ENCODE results near the gene CXCL12.

Gene CXCL12

DNA sequence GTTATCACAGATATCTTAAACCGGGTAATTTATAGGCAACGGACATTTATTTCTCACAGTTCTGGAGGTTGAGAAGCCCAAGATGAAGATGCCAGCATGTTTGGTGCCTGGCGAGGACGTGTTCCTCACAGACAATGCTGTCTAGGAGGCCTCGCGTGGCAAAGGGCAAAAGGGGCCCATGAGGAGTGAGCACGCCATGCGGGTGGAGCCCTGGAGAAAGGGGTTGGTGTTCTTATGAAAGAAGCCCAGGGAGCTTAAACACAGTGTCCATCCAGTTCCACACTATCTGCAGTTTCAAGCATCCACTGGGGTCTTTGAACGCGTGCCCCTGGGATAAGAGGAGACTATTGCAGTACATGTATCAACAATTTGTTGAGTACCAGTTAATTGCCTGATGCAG, 51.4 kb downstream of the CXCL12 start:
- TF ChIP-seq, protein P1, sequence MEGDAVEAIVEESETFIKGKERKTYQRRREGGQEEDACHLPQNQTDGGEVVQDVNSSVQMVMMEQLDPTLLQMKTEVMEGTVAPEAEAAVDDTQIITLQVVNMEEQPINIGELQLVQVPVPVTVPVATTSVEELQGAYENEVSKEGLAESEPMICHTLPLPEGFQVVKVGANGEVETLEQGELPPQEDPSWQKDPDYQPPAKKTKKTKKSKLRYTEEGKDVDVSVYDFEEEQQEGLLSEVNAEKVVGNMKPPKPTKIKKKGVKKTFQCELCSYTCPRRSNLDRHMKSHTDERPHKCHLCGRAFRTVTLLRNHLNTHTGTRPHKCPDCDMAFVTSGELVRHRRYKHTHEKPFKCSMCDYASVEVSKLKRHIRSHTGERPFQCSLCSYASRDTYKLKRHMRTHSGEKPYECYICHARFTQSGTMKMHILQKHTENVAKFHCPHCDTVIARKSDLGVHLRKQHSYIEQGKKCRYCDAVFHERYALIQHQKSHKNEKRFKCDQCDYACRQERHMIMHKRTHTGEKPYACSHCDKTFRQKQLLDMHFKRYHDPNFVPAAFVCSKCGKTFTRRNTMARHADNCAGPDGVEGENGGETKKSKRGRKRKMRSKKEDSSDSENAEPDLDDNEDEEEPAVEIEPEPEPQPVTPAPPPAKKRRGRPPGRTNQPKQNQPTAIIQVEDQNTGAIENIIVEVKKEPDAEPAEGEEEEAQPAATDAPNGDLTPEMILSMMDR (IDR thresholded peaks at IDR 0.05; ENCODE audit: control insufficient read depth, extremely low read depth, insufficient read depth): no peak
- no peak for DNase-seq (ENCODE audit: low read depth)
- no peak overlapping the region for H3K4me3 ChIP-seq (ENCODE audit: low read depth, low read length)

DNA sequence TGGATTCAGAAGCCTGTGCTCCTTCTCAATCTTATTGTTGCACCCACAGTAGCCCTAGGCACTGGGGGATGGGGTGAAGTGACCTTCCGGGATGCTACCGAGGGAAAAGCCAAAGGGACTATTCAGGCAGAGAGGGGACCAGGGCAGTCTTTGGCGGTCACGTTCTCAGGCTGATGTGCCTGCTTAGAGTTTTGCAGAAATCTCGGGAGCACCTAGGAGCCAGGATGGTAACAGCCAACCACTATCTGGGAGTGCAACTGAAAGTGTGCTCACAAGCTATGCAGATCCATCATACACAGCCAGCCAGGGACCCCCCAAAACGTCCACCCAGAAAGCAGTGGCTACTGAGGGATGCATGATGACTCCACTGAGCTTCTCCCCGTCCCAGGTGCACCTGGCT, 52.4 kb downstream of the CXCL12 start:
- no peak overlapping the region for H3K4me3 ChIP-seq (ENCODE audit: low read depth, low read length)

DNA sequence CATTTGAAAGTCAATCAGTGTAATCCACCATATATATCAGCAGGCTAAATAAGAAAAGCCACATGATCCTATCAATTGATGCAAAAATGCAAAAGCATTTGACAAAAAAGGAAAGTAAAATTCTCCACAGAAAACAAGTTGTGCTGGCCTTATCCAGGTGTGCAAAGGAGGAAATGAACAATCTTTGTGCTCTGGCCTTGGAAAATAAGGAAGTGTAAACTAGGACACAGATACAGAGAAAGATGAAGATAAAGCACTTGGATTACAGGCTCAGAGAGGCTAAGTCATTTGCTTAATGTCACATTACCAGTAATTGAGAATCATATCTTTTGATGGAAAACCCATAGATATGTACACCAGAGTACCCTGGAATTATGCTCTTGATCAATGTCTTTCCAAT, 54.5 kb downstream of the CXCL12 start:
- TF ChIP-seq, protein P1 (IDR thresholded peaks at IDR 0.05; ENCODE audit: control insufficient read depth, extremely low read depth, insufficient read depth): no peak
- no peak overlapping the region for H3K4me3 ChIP-seq (ENCODE audit: low read depth, low read length)
- DNase-seq (ENCODE audit: low read depth): no peak

More for the DNA sequence above, 52.4 kb downstream of the CXCL12 start:
- TF ChIP-seq, protein P1 (IDR thresholded peaks at IDR 0.05; ENCODE audit: control insufficient read depth, extremely low read depth, insufficient read depth): no peak
- DNase-seq (ENCODE audit: low read depth): no peak

DNA sequence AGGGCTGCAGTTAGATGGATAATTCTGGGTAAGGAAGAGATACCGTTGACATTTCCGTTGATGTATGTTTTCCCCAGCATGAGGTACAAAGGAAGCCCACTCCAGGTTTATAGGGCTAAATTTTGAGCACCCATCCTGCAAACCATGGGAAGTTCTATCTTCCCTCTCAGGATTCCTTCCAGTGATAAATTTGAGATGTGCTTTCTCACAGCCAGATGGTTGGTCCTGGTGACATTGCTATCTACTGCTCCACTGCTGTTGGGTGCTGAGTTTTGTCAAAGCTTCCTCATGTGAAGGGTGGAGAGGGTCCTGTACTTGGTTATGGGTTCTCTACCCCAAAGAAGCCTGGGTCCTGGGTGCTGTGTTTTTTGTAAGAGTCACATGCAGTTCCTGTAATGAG, 57.4 kb downstream of the CXCL12 start:
- no peak overlapping the region for H3K4me3 ChIP-seq (ENCODE audit: low read depth, low read length)
- TF ChIP-seq, protein P1 (IDR thresholded peaks at IDR 0.05; ENCODE audit: control insufficient read depth, extremely low read depth, insufficient read depth): no peak
- no peak for DNase-seq (ENCODE audit: low read depth)
